IMR-90 (cell line): Measurements from ENCODE around the gene METTL27. TPM values are rescaled to one million over a fixed set of nuclear protein-coding genes. Genes with fewer than 3 reads are reported as not detected.
"Not testable (repeated sequence)": the region's sequence is repeated elsewhere in the genome, so short reads cannot be mapped to it uniquely, and the experiment has no call there.

Experiments used
- ATAC-seq: fragments of 200-7000 bp; cut with Tn5 transposase; 2 replicates; pipeline ENCODE4 v1.9.1; 2020; ENCODE audit warnings: low read depth, mild to moderate bottlenecking, moderate library complexity
- BruUV-seq: library from RNA; stranded (reverse); fragments of 400-500 nt; replicated peaks from 2 replicates; lab custom pipeline; 2021; lab: Mats Ljungman, UMichigan
- CTCF ChIA-PET: fragments of 300-600 bp; formaldehyde crosslinking; extraction: SDS; loops from one replicate; lab custom pipeline; 2021; ENCODE audit warnings: antibody characterized with exemption; lab: Yijun Ruan, JAX
- POLR2A ChIA-PET: fragments of 300-600 bp; sonication (Branson Sonifier 250); formaldehyde crosslinking; loops from one replicate; lab custom pipeline; 2022; ENCODE audit warnings: antibody characterized with exemption; ENCODE audit not compliant: unreplicated experiment; lab: Charles Lee
- DNase-seq: peaks from one replicate; pipeline ENCODE4 v3.0.0; 2013
- H2AFZ ChIP-seq: replicated peaks from 2 replicates; pipeline ENCODE3; 2013; ENCODE audit warnings: low read length, mild to moderate bottlenecking; ENCODE audit not compliant: poor library complexity
- H2AK5ac ChIP-seq: 2 replicates; pipeline ENCODE4 v1.6.1; 2013; ENCODE audit warnings: low read depth, low read length, inconsistent platforms
- H2AK9ac ChIP-seq: replicated peaks from 2 replicates; pipeline ENCODE3; 2013; ENCODE audit warnings: mild to moderate bottlenecking, low read depth, low read length, moderate library complexity; ENCODE audit not compliant: poor library complexity
- H2BK120ac ChIP-seq: 2 replicates; pipeline ENCODE4 v1.6.1; 2013; ENCODE audit warnings: low read depth, low read length, inconsistent platforms
- H2BK15ac ChIP-seq: 3 replicates; pipeline ENCODE4 v1.6.1; 2013; ENCODE audit warnings: low read depth, low read length, inconsistent platforms
- H2BK20ac ChIP-seq: 2 replicates; pipeline ENCODE4 v1.6.1; 2013; ENCODE audit warnings: low read depth, mild to moderate bottlenecking, inconsistent platforms, low read length, moderate library complexity
- H2BK5ac ChIP-seq: 2 replicates; pipeline ENCODE4 v1.6.1; 2013; ENCODE audit warnings: mild to moderate bottlenecking, low read depth, low read length, inconsistent platforms; ENCODE audit not compliant: poor library complexity, severe bottlenecking
- H3K14ac ChIP-seq: replicated peaks from 2 replicates; pipeline ENCODE4 v1.6.1; 2013; ENCODE audit warnings: low read depth, low read length, inconsistent platforms
- H3K18ac ChIP-seq: 2 replicates; pipeline ENCODE4 v1.6.1; 2013; ENCODE audit warnings: low read depth, low read length, control low read depth
- H3K23ac ChIP-seq: 2 replicates; pipeline ENCODE4 v1.6.1; 2013; ENCODE audit warnings: low read depth, low read length, inconsistent platforms
- H3K27ac ChIP-seq: 2 replicates; pipeline ENCODE4 v1.5.1; 2013; ENCODE audit warnings: mild to moderate bottlenecking, control low read depth, low read length; ENCODE audit not compliant: insufficient read depth
- H3K27me3 ChIP-seq: 2 replicates; pipeline ENCODE4 v1.6.1; 2013; ENCODE audit warnings: low read length; ENCODE audit not compliant: control insufficient read depth, insufficient read depth
- H3K36me3 ChIP-seq: 2 replicates; pipeline ENCODE4 v1.6.1; 2013; ENCODE audit warnings: low read length, mixed read lengths; ENCODE audit not compliant: control insufficient read depth, insufficient read depth
- H3K4ac ChIP-seq: 2 replicates; pipeline ENCODE4 v1.6.1; 2013; ENCODE audit warnings: low read depth, low read length, inconsistent platforms
- H3K4me1 ChIP-seq: 2 replicates; pipeline ENCODE4 v1.6.1; 2013; ENCODE audit warnings: low read length, mixed read lengths; ENCODE audit not compliant: control insufficient read depth, insufficient read depth
- H3K4me2 ChIP-seq: 2 replicates; pipeline ENCODE4 v1.6.1; 2013; ENCODE audit warnings: low read depth, mild to moderate bottlenecking, control low read depth, low read length, moderate library complexity
- H3K4me3 ChIP-seq: 2 replicates; pipeline ENCODE4 v1.5.1; 2013; ENCODE audit warnings: low read depth, mild to moderate bottlenecking, control low read depth, low read length, moderate library complexity; ENCODE audit not compliant: insufficient read depth
- H3K56ac ChIP-seq: 2 replicates; pipeline ENCODE4 v1.6.1; 2013; ENCODE audit warnings: low read length, inconsistent platforms; ENCODE audit not compliant: insufficient read depth; ENCODE audit errors: extremely low read depth
- H3K79me1 ChIP-seq, 2 experiments: 2 replicates each; pipeline ENCODE4 v1.6.1; 2013; ENCODE audit warnings: low read length in 2 of 2, inconsistent platforms in 1 of 2, low read depth in 1 of 2
- H3K9ac ChIP-seq: 2 replicates; pipeline ENCODE4 v1.6.1; 2013; ENCODE audit warnings: low read depth, low read length, control low read depth
- H3K9me1 ChIP-seq: 2 replicates; pipeline ENCODE4 v1.6.1; 2013; ENCODE audit warnings: low read length, inconsistent platforms; ENCODE audit not compliant: insufficient read depth
- H3K9me3 ChIP-seq: 2 replicates; pipeline ENCODE4 v1.6.1; 2013; ENCODE audit warnings: low read length; ENCODE audit not compliant: control insufficient read depth, insufficient read depth
- H4K20me1 ChIP-seq: 2 replicates; pipeline ENCODE4 v1.6.1; 2013; ENCODE audit warnings: low read length, inconsistent platforms; ENCODE audit not compliant: insufficient read depth
- H4K5ac ChIP-seq: 2 replicates; pipeline ENCODE4 v1.6.1; 2013; ENCODE audit warnings: mild to moderate bottlenecking, low read depth, low read length, control low read depth
- H4K8ac ChIP-seq, 2 experiments: 2 replicates each; pipeline ENCODE4 v1.6.1; 2013; ENCODE audit warnings: low read depth in 2 of 2, low read length in 2 of 2, control low read depth in 1 of 2, inconsistent platforms in 1 of 2
- H4K91ac ChIP-seq: 2 replicates; pipeline ENCODE4 v1.6.1; 2013; ENCODE audit warnings: low read depth, low read length, inconsistent platforms; ENCODE audit not compliant: insufficient read depth
- WGBS, 2 experiments: methylation state at CpG; one replicate each; pipeline versions ENCODE4 v1.1.5 to v1.1.7; 2013; ENCODE audit warnings: missing lambda C conversion rate in 2 of 2; ENCODE audit not compliant: insufficient read length in 1 of 2; ENCODE audit errors: extremely low coverage in 2 of 2; 5-methylcytosine and 5-hydroxymethylcytosine counted together
- dilution Hi-C: fragments of 300-500 bp; cut with HindIII; formaldehyde crosslinking; loops from one replicate; pipeline ENCODE4 v1.14.3; 2018; ENCODE audit warnings: low sequenced_read_pairs; ENCODE audit not compliant: unreplicated experiment
- in situ Hi-C: fragments of 300-500 bp; cut with MboI; formaldehyde crosslinking; loops from 3 replicates; pipeline ENCODE4 v1.14.3; 2019; ENCODE audit warnings: low sequenced_read_pairs, inconsistent platforms, mixed read lengths
- intact Hi-C: fragments of 100-400 bp; cut with micrococcal nuclease; formaldehyde crosslinking; loops from 2 replicates; pipeline ENCODE4 v1.10.0; 2022
- polyA plus RNA-seq, 3 experiments: library from polyadenylated mRNA; depleted of rRNA; stranded (reverse); fragments of >200 nt; gene quantifications; 2 replicates each; pipeline ENCODE4 v1.2.3, GENCODE V29; 2012; ENCODE audit warnings: low replicate concordance in 1 of 3
- total RNA-seq: library from RNA; depleted of rRNA; stranded (reverse); fragments of >200 nt; gene quantifications from 2 replicates; pipeline ENCODE4 v1.2.3, GENCODE V29; 2012

METTL27 gene
- total and polyA plus RNA-seq, 2 of the 4 experiments (the other 2 are of a cell fraction), result 2.3 to 4.3 TPM

- CTCF ChIA-PET, result not testable (repeated sequence)
Measured at GRCh38 chr7:73796656-73797055, 45.7 kb downstream of the METTL27 start.

GRCh38 chr7:73795188-73795587, 47.1 kb downstream of the METTL27 start:
- CTCF ChIA-PET, in situ Hi-C loops: not testable (repeated sequence)

More at GRCh38 chr7:73796656-73797055, 45.7 kb downstream of the METTL27 start:
- H4K8ac ChIP-seq, H3K23ac ChIP-seq, H3K4me1 ChIP-seq, dilution Hi-C loops, BruUV-seq, H3K36me3 ChIP-seq, H2BK15ac ChIP-seq, H3K4me3 ChIP-seq, H3K18ac ChIP-seq, H3K79me1 ChIP-seq, H3K56ac ChIP-seq, POLR2A ChIA-PET, H3K9me1 ChIP-seq, H3K27ac ChIP-seq, H3K9ac ChIP-seq, H3K4ac ChIP-seq, H3K14ac ChIP-seq, H3K4me2 ChIP-seq, H3K27me3 ChIP-seq, H2BK20ac ChIP-seq, H2AFZ ChIP-seq, H2AK9ac ChIP-seq, DNase-seq, H4K91ac ChIP-seq, H3K9me3 ChIP-seq, ATAC-seq, H2BK5ac ChIP-seq, H4K5ac ChIP-seq, in situ Hi-C loops, H4K20me1 ChIP-seq, H2BK120ac ChIP-seq, H2AK5ac ChIP-seq: not testable (repeated sequence)
- intact Hi-C loops, result loop anchor here (10.0 kb wide), 1 partner anchor 52 kb away; no protein-coding TSS in a partner anchor
- WGBS, 2 experiments, result no CpG with 5 or more reads among the region's 6 CpGs

More at GRCh38 chr7:73795188-73795587, 47.1 kb downstream of the METTL27 start:
- dilution Hi-C loops, H3K56ac ChIP-seq, H2BK15ac ChIP-seq, H2AK5ac ChIP-seq, BruUV-seq, POLR2A ChIA-PET, H2BK20ac ChIP-seq, H3K9me3 ChIP-seq, H3K23ac ChIP-seq, H3K4ac ChIP-seq, H2AK9ac ChIP-seq, H2BK120ac ChIP-seq, H3K9me1 ChIP-seq, H3K4me1 ChIP-seq, H3K18ac ChIP-seq, ATAC-seq, H3K4me2 ChIP-seq, H2BK5ac ChIP-seq, H3K14ac ChIP-seq, H3K4me3 ChIP-seq, H4K20me1 ChIP-seq, H4K8ac ChIP-seq, H4K91ac ChIP-seq, DNase-seq, H3K9ac ChIP-seq, H4K5ac ChIP-seq, H2AFZ ChIP-seq, H3K79me1 ChIP-seq, H3K27ac ChIP-seq, H3K36me3 ChIP-seq, H3K27me3 ChIP-seq: not testable (repeated sequence)
- intact Hi-C loops, result loop anchor here (10.0 kb wide), 1 partner anchor 50 kb away; no protein-coding TSS in a partner anchor
